ENCODE data around the gene ASCC1. TPM values are rescaled to one million over a fixed set of nuclear protein-coding genes. Genes with fewer than 3 reads are reported as not detected.

Gene ASCC1
- total and polyA plus RNA-seq, 2 donors (not counting 1 experiment from before 2014, with no cell fraction given): 40.2 to 42.1 TPM

DNA sequence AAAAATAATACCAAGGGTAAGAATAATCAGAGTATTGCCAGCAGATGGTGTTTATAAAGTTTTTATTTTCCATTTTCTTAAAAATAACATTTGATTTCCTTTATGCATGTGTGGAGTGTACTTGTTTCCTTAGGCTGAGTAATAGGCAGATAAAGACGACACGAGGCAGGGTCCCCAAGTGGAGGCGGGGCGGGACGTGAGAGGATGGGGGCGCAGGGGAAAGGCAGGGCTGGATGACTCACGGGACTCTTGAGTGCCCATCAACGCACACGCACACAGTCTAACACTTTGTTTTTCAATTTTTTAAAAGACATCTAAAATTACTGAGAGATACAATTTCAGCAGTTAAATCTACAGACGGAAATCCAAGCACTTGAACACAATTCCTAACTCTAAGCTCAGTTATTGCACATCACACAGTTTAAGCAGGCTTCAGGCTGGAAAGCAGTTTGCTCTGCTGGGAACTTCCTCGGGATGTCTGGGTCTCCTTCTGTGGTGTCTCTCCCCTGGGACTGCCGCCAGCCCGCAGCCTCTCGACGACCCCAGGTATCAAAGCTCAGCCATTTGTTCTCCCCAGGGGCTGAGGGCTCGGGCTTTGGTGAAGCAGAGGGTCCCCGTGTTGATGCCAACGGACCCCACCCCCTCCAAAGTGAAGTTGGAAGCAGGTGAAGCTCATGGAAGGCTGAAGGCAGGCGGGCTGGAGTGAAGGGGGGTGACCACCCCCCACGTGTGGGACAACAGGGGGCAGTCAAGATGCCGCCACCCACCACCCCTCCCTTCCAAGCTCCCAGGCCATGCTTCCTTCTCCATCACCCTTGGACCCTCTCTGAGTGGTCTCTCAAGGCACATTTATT lies 156.9 kb downstream of the ASCC1 start:
- Histone ChIP-seq H3K79me2 (ENCODE audit: control insufficient read depth, insufficient read depth, low read length) (no peaks in the 10 kb centered on the region), H4K20me1 (ENCODE audit: control insufficient read depth, extremely low read depth, insufficient read depth, low read length) (no peaks in the 10 kb centered on the region), H3K9me3 (ENCODE audit: control insufficient read depth, insufficient read depth, low read depth, low read length) (no peaks in the 10 kb centered on the region), H3K36me3 (ENCODE audit: control insufficient read depth, insufficient read depth, low read length) (no peaks in the 10 kb centered on the region), H2AFZ (ENCODE audit: low read length) (no peak overlapping the region), H3K27me3 (ENCODE audit: control insufficient read depth, insufficient read depth, low read length) (peaks cover 8% of the 10 kb centered on the region), H3K27ac (ENCODE audit: insufficient read depth, low read length) (no peak overlapping the region), H3K4me2 (ENCODE audit: extremely low read depth, insufficient read depth, low read length) (no peak overlapping the region), H3K4me1 (ENCODE audit: control insufficient read depth, extremely low read depth, insufficient read depth, low read length) (no peaks in the 10 kb centered on the region), H3K4me3 (replicated peaks in 1 of 4; ENCODE audit: control extremely low read depth in 1 of 4, insufficient read depth in 1 of 4, low read depth in 3 of 4, low read length in 4 of 4) (no peak overlapping the region), H3K9ac (ENCODE audit: insufficient read depth, low read length) (no peak overlapping the region)
- no peak for TF ChIP-seq EZH2 (IDR thresholded peaks at IDR 0.05; ENCODE audit: low read length, missing control alignments)
- TF ChIP-seq, protein P1, sequence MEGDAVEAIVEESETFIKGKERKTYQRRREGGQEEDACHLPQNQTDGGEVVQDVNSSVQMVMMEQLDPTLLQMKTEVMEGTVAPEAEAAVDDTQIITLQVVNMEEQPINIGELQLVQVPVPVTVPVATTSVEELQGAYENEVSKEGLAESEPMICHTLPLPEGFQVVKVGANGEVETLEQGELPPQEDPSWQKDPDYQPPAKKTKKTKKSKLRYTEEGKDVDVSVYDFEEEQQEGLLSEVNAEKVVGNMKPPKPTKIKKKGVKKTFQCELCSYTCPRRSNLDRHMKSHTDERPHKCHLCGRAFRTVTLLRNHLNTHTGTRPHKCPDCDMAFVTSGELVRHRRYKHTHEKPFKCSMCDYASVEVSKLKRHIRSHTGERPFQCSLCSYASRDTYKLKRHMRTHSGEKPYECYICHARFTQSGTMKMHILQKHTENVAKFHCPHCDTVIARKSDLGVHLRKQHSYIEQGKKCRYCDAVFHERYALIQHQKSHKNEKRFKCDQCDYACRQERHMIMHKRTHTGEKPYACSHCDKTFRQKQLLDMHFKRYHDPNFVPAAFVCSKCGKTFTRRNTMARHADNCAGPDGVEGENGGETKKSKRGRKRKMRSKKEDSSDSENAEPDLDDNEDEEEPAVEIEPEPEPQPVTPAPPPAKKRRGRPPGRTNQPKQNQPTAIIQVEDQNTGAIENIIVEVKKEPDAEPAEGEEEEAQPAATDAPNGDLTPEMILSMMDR (conservative IDR thresholded peaks at IDR 0.05 in 1 of 2, IDR thresholded peaks at IDR 0.05 in 1 of 2; ENCODE audit: low read depth in 1 of 2, low read length in 2 of 2): no peak
- peak; percentile 9 to 24 for DNase-seq (ENCODE audit: low read depth in 2 of 2)

DNA sequence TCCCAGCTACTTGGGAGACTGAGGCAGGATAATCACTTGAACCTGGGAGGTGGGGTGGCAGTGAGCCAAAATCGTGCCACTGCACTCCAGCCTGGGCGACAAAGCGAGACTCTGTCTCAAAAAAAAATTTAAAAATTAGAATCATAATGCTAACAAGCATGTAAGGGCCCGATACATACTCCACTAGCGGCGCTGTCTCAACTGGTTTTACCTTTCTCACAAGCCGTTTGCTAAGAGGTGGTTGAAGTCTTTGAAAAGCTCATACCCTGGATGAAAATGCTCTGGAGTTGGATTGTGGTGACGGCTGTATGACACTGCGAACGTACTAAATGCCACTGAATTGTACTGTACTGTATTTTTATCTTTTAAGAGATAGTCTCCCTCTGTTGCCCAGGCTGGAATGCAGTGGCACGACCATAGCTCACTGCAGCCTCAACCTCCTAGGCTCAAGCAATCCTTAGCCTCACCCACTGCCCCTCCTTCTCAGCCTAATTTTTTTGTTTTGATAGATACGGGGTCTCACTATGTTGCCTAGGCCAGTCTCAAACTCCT lies 157.7 kb downstream of the ASCC1 start:
- Histone ChIP-seq H4K20me1 (ENCODE audit: control insufficient read depth, extremely low read depth, insufficient read depth, low read length) (no peaks in the 10 kb centered on the region), H3K4me3 (replicated peaks in 1 of 4; ENCODE audit: control extremely low read depth in 1 of 4, insufficient read depth in 1 of 4, low read depth in 3 of 4, low read length in 4 of 4) (no peak overlapping the region), H2AFZ (ENCODE audit: low read length) (no peak overlapping the region), H3K27ac (ENCODE audit: insufficient read depth, low read length) (no peak overlapping the region), H3K27me3 (ENCODE audit: control insufficient read depth, insufficient read depth, low read length) (peaks cover 8% of the 10 kb centered on the region), H3K9ac (ENCODE audit: insufficient read depth, low read length) (no peak overlapping the region), H3K4me2 (ENCODE audit: extremely low read depth, insufficient read depth, low read length) (no peak overlapping the region), H3K79me2 (ENCODE audit: control insufficient read depth, insufficient read depth, low read length) (no peaks in the 10 kb centered on the region), H3K9me3 (ENCODE audit: control insufficient read depth, insufficient read depth, low read depth, low read length) (no peaks in the 10 kb centered on the region), H3K4me1 (ENCODE audit: control insufficient read depth, extremely low read depth, insufficient read depth, low read length) (no peaks in the 10 kb centered on the region), H3K36me3 (ENCODE audit: control insufficient read depth, insufficient read depth, low read length) (no peaks in the 10 kb centered on the region)
- no peak for DNase-seq (ENCODE audit: low read depth in 2 of 2)
- no peak for TF ChIP-seq EZH2 (IDR thresholded peaks at IDR 0.05; ENCODE audit: low read length, missing control alignments)
- TF ChIP-seq, protein P1 (conservative IDR thresholded peaks at IDR 0.05 in 1 of 2, IDR thresholded peaks at IDR 0.05 in 1 of 2; ENCODE audit: low read depth in 1 of 2, low read length in 2 of 2): no peak

DNA sequence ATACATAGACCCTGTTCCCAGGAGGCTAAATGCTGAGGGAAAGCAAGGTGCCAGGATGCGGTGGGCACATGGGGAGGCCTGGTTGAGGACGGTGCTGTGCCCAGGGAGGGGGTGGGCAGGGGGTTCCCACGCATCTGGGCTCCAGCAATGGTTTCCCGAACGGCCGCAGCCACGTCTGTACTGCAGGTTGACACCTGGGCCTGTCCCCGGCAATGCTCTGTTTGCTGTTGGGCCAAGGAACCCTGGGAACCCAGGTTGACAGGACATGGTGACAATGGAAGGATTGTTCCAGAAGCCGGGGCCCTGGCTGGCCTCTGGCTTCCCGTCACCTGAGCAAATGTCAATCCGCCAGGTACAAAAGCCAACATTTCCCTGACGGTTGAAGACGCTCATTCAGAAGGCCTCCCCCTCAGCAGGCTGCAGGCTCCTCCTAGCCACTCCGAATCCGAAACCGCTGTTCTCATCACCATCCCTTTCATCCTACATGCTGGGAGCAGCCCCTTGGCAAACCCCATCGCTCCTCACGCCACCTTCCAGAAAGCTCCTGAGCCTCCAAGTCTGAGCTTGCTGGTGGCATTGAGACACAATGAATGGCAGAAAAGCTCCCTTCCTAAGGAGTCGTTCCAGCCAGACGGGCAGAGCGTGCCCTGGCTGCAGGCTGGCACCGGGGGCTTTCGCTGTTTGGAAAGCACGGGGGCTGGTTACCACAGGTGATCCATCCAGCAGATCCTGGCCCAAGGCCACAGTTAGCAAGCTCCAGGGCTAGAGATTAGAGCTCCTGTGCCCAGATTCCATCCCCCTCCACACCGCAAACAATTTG lies 158.9 kb downstream of the ASCC1 start:
- TF ChIP-seq, protein P1 (conservative IDR thresholded peaks at IDR 0.05 in 1 of 2, IDR thresholded peaks at IDR 0.05 in 1 of 2; ENCODE audit: low read depth in 1 of 2, low read length in 2 of 2): no peak
- TF ChIP-seq EZH2 (IDR thresholded peaks at IDR 0.05; ENCODE audit: low read length, missing control alignments): no peak
- Histone ChIP-seq H3K27ac (ENCODE audit: insufficient read depth, low read length) (no peak overlapping the region), H3K4me1 (ENCODE audit: control insufficient read depth, extremely low read depth, insufficient read depth, low read length) (no peaks in the 10 kb centered on the region), H3K36me3 (ENCODE audit: control insufficient read depth, insufficient read depth, low read length) (no peaks in the 10 kb centered on the region), H3K27me3 (ENCODE audit: control insufficient read depth, insufficient read depth, low read length) (peaks cover 8% of the 10 kb centered on the region), H3K9ac (ENCODE audit: insufficient read depth, low read length) (no peak overlapping the region), H3K9me3 (ENCODE audit: control insufficient read depth, insufficient read depth, low read depth, low read length) (no peaks in the 10 kb centered on the region), H3K79me2 (ENCODE audit: control insufficient read depth, insufficient read depth, low read length) (no peaks in the 10 kb centered on the region), H2AFZ (ENCODE audit: low read length) (no peak overlapping the region), H3K4me2 (ENCODE audit: extremely low read depth, insufficient read depth, low read length) (no peak overlapping the region), H4K20me1 (ENCODE audit: control insufficient read depth, extremely low read depth, insufficient read depth, low read length) (no peaks in the 10 kb centered on the region), H3K4me3 (replicated peaks in 1 of 4; ENCODE audit: control extremely low read depth in 1 of 4, insufficient read depth in 1 of 4, low read depth in 3 of 4, low read length in 4 of 4) (no peak overlapping the region)
- DNase-seq (ENCODE audit: low read depth in 2 of 2): no peak
